ENCODE results near the gene HAUS1.

The HAUS1 gene, protein sequence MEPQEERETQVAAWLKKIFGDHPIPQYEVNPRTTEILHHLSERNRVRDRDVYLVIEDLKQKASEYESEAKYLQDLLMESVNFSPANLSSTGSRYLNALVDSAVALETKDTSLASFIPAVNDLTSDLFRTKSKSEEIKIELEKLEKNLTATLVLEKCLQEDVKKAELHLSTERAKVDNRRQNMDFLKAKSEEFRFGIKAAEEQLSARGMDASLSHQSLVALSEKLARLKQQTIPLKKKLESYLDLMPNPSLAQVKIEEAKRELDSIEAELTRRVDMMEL

DNA sequence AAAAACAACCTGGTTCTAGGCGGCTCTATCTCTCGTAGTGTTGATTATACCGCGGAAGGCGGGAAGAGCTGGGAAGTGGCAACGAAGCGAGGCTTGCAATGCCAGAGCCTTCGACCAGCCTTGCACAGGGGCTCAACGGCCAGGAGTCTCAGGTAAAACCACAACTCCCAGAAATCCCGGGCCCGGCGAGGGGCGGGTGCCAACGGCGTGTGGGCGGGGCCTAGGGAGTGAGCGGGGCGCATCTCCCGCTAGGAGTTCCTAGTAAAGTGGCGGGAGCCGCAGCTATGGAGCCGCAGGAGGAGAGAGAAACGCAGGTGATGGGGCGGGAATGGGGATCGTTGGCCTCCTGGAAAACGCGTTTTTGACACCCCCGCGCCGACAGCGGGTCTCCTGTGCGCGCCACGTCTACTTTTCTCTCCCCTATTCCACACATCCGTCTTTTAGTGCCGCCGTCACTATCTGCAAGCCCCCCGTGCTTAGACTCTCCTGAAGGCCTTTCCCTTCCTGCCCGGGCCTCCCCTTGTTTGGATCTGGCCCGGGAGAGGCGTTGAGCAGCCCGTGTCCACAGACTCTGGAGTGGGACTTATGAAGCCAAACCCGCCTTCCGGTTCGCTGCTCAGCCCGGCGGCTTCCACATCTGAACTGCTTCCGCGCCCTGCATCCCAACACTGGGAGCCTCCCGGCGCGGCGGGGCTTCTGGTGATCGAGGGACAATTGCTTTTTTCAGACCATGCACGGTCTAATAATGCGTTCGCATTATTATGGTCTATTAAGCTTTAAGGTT, at the start of gene HAUS1:
Gene HAUS1, plus strand, starts transcription at position 258 of the 784 bp plus-strand sequence. Its CDS starts 27 bp downstream, at position 285.
- peak; percentile 79 for DNase-seq (ENCODE audit: low spot score)

DNA sequence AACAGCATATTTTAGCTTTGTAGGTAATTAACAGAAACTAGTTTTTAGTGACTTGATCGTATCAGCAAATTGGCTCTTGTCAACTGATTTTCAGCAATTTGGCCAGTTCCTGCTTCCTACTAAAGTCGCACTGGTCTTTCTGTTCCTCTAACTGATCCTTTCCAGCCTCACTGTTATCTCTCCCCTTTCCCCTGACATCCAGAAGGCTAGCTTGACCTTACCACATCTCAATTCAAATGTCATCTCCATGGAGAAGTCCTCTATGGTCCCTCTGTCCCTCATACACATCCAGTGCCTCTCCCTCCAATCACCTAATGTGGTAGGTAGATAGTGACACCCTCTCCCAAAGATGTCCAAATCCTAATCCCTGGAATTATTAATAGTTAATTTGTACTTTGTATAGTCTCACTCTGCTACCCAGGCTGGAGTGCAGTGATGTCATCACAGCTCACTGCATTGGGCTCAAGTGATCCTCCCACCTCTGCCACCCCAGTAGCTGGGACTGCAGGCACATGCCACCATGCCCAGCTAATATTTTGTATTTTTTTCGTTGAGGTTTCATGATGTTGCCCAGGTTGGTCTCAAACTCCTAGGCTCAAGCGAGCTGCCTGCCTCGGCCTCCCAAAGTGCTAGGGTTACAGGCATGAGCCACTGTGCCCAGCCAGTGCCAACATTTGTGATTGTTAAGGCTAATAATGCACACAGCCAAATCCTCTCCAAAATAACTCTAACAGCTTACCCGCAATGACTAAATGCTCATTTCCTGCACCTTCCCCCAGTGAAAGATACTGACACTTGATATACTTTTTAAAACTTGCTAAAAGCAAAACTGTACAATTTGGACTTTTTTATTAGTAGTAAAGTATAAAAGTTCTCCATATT, 49.0 kb upstream of the HAUS1 start:
- DNase-seq (ENCODE audit: low spot score) = no peak

DNA sequence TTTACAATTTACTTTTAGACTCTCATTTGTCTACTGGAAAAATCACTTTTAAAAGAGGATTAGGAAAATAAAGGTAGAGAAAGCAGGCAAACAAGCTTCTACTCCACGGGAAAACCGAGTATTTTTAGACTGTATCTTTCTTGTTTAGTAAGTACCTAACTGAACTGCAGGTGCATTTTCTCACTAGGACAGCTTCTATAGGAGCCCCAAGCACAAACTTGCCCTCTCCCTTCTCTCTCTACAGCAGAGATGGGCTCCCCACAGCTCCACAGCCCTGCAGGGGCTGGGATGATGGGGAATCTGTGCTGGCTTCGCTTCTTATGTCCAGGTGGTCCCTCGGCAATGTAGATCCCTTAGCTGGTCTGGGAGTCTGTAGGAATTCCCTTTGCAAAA, 48.4 kb upstream of the HAUS1 start:
- no peak for DNase-seq (ENCODE audit: low spot score)

DNA sequence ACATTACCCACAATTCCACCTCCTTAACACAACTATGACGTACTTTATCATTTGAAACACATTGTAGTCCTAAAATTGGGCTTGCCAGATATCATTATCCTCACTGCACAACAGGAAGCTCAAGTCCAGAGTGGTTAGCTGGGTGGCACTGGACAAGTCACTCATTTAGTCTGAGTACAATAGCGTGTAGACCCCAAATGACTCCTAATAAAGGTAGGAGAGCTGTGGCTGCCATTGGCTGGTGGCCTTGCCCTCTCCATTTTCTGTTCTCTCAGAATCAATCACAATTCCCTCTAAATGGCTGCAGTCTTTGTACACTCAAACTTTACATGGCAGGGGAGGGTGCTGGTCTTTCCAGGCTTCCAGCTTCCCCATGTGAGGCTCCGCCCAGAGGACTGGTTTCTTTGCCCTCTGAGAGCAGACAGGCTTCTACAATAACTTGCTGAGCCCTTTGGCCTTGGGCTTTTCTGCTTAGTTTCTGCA, 43.8 kb upstream of the HAUS1 start:
- DNase-seq (ENCODE audit: low spot score) = no peak

DNA sequence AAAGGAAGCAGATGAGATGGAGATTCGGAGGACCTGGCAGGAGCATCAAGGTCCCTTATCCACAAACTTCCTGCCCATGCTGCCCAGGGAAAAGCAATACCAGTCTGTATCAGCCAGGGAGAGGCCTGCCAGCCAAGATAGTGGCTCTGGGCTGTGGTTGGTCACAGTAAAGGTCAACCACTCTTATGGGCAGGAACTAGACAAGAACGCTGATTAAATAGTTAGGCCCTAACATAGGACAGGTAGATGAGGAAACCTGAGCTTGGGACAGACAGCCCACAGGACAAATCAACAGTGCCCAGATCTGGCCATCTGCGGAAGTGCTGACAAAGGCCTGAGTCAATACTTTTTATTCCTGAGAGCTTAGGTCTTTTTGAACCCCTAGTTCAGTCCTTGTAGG, 42.8 kb upstream of the HAUS1 start:
- no peak for DNase-seq (ENCODE audit: low spot score)

DNA sequence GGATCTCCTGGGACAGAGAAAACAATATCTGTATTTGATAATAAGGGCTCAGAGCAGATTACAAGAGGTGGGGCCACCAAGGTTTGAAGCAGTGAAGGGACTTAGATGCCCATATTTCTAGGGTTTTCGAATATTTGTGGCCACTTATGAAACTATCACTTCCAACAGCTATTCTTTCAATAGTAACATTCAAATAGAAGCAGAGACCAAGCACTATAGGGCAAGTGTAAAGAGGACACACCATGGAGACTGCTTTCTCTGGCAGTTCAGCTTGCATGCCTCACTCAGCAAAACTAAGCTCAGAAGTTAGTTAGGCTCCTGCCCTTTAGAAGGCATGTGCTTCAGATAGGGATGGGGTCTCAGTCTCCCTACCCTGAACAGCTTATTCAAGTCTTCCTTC, 42.4 kb upstream of the HAUS1 start:
- no peak for DNase-seq (ENCODE audit: low spot score)

DNA sequence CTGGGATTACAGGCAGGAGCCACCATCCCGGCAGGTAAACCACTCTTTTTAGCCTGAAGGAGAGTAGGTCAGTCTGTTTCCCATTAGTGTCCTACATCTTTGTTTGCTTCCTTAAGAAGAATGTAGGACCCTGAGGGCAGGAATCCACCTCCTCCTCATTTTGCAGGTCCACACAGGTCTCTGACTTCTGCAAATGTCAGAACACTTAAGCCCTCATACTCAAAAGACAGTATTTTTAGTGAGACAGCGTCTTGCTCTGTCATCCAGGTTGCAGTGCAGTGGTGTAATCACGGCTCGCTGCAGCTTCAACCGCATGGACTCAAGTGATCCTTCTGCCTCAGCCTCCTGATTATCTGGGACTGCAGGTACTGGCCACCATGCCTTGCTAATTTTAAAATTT, 41.4 kb upstream of the HAUS1 start:
- no peak for DNase-seq (ENCODE audit: low spot score)

DNA sequence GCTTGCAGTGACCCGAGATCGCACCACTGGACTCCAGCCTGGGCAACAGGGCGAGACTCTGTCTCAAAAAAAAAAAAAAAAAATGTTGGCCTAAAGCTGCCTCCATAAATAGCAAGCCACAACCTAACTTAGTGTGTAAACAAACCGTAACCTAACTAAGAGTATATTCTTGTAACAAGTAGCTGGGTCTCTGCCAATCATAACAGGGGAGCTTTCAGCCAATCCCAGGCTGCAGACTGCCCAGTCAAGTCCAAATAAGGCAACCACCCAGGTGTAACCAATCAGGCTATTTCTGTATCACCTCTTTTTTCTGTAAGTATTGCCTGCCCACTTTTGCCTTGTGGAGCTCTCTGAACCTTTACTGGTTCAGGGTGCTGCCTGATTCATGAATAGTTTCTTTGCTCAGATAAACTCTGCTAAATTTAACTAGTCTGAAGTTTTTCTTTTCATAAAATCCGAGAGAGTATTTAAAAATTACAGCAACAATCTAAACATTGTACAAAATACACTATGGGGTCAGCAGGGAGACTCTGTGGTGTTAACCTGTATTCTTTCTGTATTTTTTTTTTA, 36.7 kb upstream of the HAUS1 start:
- no peak for DNase-seq (ENCODE audit: low spot score)

DNA sequence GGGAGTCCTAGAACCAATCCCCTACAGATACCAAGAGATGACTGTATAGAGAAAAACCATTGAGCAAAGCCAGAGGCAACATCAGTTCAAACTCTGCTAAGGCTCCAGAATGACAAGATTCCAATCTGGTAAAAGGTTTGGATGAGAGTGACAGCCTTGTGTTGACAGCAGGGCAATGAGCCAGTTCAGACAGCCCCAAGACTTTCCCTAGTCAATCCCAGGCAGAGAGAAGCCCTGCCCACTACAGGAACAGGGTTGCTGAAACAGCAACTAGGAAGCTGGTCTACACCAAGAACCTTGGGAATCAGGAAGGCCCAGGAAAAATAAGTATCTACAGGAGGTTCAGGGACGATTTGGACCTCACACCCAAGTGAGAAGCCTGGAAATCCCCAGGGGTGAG, 35.4 kb upstream of the HAUS1 start:
- no peak for DNase-seq (ENCODE audit: low spot score)

DNA sequence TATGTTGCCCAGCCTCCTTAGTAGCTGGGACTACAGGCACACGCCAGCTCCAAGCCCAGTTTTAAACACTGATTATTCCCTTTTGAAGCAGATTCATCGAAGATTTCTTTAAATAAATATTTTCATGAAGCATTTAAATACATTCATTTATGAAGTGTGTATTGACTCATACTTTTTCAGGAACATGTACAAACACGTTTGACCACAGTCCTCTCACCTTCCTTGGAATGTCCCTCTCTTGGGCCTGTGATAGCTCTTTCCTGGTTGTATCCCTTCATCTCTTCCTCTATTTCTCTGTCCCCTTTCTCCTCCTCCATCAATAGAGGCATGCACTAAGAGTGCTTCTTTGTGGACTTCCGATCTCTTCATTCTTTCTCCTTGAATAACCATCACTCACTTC, 34.7 kb upstream of the HAUS1 start:
- no peak for DNase-seq (ENCODE audit: low spot score)

DNA sequence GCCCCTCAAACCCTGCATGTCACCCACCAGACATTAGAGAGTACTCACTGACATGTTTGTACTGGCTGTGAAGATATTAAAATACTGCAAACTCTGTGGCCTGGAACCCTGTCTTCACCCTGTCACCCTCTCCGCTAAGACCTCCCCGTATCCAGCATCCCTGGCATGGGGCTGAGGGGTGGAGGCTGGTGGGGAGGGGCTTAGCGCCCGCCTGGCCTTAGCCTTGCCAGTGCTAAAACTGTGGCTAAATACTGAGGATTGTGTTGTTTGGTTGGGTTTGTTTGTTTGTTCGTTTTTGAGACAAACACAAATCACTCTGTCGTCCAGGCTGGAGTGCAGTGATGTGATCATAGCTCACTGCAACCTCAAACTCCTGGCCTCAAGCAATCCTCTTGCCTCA, 34.0 kb upstream of the HAUS1 start:
- DNase-seq (ENCODE audit: low spot score) = no peak

DNA sequence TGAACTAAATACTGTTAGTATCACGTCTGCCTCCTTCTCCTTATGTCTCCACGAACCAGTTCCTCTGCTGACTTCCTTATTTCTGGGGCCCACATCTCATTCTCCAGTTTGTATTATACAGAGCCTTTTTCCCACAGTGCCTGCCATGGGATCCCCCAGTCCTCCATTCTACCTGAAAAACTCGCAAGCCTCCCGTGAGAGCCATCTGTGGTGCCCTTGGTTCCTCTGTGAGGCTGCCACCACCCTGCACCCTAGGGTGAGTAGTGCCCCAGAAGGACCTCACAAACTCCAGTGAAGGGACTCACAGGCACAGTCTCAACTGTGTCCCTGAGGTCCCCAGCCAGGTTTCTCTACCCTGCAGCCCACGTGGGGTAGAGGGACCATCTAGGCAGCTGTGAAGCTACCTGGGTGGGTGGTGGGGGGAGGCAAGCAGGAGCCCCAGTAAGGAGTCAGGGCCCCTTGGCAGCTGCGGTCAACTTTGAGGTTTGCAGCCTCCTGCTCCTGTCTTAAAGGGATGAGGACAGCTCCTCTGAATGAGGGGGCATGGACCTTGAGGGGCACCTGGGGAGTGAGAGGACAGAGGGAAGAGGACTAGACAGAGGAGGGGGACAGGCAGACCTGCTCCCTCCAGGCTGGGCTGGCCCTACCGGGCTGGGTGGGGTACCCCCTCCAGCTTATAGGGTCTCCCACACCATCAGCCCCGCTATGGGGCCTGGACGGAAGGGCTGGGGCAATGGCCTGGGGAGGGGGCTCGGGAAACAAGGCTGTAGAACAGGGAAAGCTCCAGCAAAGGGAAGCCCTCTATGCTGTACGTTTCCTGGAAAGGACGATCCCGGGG, 33.2 kb upstream of the HAUS1 start:
- DNase-seq (ENCODE audit: low spot score) = no peak

DNA sequence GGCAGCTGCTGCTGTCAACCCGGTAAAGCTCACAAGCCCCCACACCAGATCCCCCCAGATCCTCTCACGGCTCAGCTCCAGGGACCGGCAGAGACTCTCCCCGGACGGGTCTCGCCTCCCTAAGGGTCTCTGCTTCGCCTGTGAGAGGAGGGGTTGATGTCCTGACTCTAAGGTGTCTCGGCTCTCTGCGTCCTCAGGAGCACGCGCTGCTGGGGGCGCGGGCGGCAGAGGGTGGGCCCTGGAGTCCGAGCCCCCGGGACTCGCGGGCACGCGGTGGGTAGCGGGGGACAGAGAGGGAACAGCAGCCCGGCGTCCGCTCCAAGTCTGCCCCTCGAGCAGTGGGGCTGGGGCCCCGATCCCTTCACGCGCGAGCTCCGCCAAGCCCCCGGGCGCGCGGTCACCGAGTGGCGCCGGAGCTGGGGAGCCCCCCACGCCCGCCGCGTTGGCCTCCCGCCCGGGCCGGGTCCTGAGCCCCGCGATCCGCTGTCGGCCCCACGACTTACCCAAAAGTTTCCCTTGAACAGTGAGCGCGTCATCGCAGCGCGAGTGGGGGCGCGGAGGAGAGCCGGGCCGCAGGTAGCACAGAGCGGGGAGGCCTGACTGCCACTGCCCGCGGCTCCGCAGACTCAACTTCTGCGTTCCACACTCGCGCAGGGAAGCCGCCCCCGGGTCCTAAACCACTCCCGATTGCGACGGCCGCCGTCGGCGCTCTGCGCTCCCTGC, 32.4 kb upstream of the HAUS1 start, which contains the start of gene PSTPIP2:
Gene PSTPIP2, minus strand, starts transcription at position 608 of the 723 bp plus-strand sequence. Its CDS starts 72 bp downstream, at position 536.
- peak; percentile 19 for DNase-seq (ENCODE audit: low spot score)

DNA sequence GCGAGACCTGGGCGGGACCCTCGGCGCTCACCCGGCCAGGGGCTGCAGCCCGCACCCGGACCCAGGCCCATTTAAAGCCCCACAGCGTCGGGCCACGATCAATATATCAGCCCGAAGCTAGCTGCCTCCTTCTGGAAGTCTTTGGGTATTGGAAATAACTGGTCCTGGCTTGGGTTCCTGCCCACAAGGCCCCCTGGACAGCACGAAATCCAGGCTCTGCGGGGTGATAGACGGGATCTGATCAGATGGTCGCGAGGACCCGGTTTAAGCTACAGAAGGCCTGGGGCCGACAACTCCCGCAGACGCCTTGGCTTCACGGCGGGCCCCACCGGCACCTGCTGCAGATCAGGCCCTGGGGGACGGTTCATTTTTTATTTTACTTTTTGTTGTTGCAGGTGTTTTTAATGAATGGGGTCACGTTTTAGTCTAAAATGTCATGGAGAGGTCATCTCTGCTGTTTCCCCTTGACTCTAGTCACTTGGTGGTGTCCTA, 31.8 kb upstream of the HAUS1 start:
- DNase-seq (ENCODE audit: low spot score) = no peak

DNA sequence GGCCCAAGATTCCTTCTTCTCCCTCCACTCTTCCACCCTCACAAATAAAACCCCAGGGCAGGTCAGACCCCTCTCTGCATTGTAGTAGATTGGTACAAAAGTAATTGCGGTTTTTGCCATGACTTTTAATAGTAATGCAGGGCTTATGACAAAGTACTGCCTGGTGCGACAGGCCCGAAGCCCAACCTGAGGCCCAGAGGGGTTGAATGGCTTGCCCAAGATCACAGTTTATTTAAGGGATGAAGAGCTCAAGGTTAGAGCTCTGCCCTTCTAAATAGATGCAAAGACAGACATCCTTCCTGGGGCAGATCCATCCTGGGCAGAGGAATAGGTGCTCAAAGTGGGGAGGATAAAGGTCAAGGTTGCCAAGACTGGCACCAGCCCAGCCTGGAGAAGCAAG, 31.2 kb upstream of the HAUS1 start:
- no peak for DNase-seq (ENCODE audit: low spot score)

DNA sequence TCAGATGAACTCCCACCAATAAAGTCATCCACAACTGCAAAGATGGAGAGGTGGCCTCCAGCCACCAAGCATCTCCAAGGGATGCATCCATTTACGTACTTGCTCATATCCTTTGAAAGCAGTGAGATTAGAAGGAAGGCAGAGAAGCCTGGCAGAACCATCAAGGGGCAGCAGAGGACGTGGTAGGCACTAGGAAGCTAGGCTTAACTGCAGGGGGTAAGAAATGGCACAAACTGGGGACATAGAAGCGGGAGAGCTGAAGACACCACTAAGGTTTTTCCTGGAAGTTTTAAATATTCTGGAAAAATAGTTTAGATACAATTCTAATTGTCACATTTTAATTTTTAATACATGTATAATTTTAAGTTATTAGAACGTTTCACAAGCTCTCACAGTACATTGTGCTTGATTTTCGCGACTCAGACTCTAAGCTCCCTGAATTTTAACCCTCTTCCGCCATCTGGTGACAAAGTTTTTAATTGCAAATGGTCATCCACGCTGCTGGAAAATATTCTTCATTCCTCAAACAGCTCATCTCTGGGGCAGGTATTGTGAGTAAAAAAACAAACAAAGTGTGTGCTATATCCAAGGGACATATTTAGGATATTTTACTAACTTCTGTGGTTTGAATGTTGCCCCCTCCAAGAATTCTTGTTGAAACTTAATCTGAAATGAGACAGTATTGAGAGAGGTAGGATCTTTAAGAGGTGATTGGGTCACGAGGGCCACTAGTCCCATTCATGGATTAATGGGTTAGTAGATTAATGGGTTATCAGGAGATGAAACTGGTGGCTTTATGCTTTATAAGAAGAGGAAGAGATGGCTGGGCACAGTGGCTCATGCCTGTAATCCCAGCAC, 30.5 kb upstream of the HAUS1 start:
- DNase-seq (ENCODE audit: low spot score) = no peak

DNA sequence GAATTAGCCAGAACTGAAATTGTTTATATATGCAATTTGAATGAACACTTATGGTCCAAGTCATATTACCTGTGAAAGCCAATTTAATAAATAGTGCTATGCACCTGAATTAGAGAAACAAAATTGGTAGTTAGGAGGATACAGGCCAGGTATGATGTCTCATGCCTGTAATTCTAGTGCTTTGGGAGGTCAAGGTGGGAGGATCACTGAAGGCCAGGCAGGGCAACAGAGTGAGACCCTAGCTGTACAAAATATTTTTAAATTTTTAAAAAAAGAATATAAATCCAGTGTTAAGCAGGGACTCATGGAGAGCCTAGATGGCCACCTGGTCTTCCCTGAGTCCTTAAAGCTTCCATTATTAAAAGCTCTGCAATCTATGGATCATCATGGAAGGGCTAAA, 24.8 kb upstream of the HAUS1 start:
- no peak for DNase-seq (ENCODE audit: low spot score)

DNA sequence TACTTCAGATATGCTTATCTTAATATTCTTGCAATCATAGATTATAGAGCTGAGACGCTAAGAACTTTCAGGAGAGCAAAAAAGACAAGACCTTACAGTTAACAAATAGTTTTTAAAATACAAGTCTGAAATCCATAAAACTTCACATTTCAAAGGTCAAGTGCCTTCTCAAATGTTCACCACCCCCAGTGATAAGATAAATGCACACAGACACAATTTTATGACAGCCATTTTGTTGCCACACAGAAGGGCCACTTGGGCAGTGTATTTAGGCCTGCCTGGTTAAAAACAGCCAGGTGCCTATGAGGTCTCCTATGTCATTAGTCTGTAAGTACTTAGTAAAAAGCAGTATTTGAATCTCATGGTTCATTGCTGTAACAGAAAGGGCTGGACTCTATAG, 24.0 kb upstream of the HAUS1 start:
- DNase-seq (ENCODE audit: low spot score) = no peak

DNA sequence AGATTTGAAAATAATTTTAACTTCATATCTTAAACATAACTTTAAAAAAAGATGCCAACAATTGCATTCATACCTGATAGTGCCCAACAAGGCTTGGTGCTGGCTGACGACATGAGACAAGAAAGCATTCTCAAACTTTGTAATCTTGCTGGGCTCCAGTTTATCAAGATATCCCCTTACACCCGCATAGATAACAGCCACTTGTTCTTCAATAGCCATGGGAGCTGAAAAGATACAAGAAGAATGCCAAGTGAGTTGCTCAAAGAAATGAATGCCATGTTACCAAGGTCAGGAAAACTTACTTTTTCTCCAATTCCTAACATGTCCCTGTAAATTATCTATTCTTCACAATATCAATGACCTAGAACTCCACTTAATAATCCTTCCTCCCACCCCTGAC, 19.8 kb upstream of the HAUS1 start:
- no peak for DNase-seq (ENCODE audit: low spot score)

All from HuH-7.5 (cell line).